GM13976 (cell line): Measurements from ENCODE around the gene ROM1.
A peak's percentile ranks its signal among the peaks of the same experiment; 100 is the strongest.
"Not testable (repeated sequence)": the region's sequence is repeated elsewhere in the genome, so short reads cannot be mapped to it uniquely, and the experiment has no call there.

Experiments
- DNase-seq: peaks from one replicate; pipeline ENCODE4 v3.0.0; 2012; ENCODE audit warnings: low spot score
- CTCF ChIP-seq: IDR thresholded peaks from 2 replicates; pipeline ENCODE4 v1.5.1; 2012; ENCODE audit warnings: borderline replicate concordance, mild to moderate bottlenecking; ENCODE audit not compliant: insufficient read depth; ENCODE audit errors: extremely low read depth, missing control alignments, control extremely low read depth
- in situ Hi-C: fragments of 300-500 bp; cut with MboI; formaldehyde crosslinking; loops from one replicate; pipeline ENCODE4 v1.12.0; 2022; ENCODE audit warnings: low sequenced_read_pairs, mixed read lengths, inconsistent platforms; ENCODE audit not compliant: unreplicated experiment

Gene ROM1

GRCh38 chr11:62612366-62613290, at the start of gene ROM1, which contains the start of gene EML3:
ROM1 (plus strand) TSS chr11:62613257; CDS start chr11:62613282, 25 bp downstream.
EML3 (minus strand) TSS chr11:62612775; CDS start chr11:62612457, 318 bp downstream.
- DNase-seq: peak; percentile 94
- TF ChIP-seq CTCF: peak; percentile 97
- in situ Hi-C loops: no loop called here

- no peak for DNase-seq
- no peak for TF ChIP-seq CTCF
- in situ Hi-C loops: no loop called here
These were observed 47.8 kb upstream of the ROM1 start for GRCh38 chr11:62565100-62565802.

GRCh38 chr11:62566247-62566646, 46.8 kb upstream of the ROM1 start:
- TF ChIP-seq CTCF: no peak
- no peak for DNase-seq
- in situ Hi-C loops: no loop called here

GRCh38 chr11:62567018-62567633, 45.9 kb upstream of the ROM1 start:
- no peak for TF ChIP-seq CTCF
- in situ Hi-C loops: no loop called here
- no peak for DNase-seq

GRCh38 chr11:62569611-62570010, 43.4 kb upstream of the ROM1 start:
- no peak for TF ChIP-seq CTCF
- in situ Hi-C loops: no loop called here
- no peak for DNase-seq

GRCh38 chr11:62570903-62571302, 42.2 kb upstream of the ROM1 start:
- in situ Hi-C loops, DNase-seq: not testable (repeated sequence)

- DNase-seq, in situ Hi-C loops: not testable (repeated sequence)
These were observed 41.6 kb upstream of the ROM1 start for GRCh38 chr11:62571493-62571892.
